H1 (cell line): ENCODE data around the gene PIEZO1. TPM values are rescaled to one million over a fixed set of nuclear protein-coding genes. Genes with fewer than 3 reads are reported as not detected.

Source experiments
- EZH2 ChIP-seq: fragments of 200-600 bp; sonication (generic); IDR thresholded peaks from 2 replicates; pipeline ENCODE4 v1.7.1; 2012; ENCODE audit warnings: low read depth, mild to moderate bottlenecking, moderate library complexity, low read length, inconsistent platforms; ENCODE audit not compliant: severe bottlenecking
- KDM1A ChIP-seq: fragments of 200-600, 300-600 bp; sonication (generic); IDR thresholded peaks from 2 replicates; pipeline ENCODE4 v1.7.1; 2016; ENCODE audit warnings: mild to moderate bottlenecking, low read length, borderline replicate concordance
- NANOG ChIP-seq: IDR thresholded peaks from 2 replicates; pipeline ENCODE4 v1.6.1; 2011; ENCODE audit warnings: low read length, low read depth, mild to moderate bottlenecking, inconsistent platforms; ENCODE audit not compliant: insufficient read depth, poor library complexity, severe bottlenecking
- RAD21 ChIP-seq, 2 experiments: IDR thresholded peaks in 1 of 2; conservative IDR thresholded peaks in 1 of 2; 2 replicates each; pipeline ENCODE4 v1.6.1; 2011; ENCODE audit warnings: low read depth in 2 of 2, low read length in 2 of 2, improper control_type of control experiment in 1 of 2, inconsistent platforms in 1 of 2, mild to moderate bottlenecking in 1 of 2, moderate library complexity in 1 of 2
- SUZ12 ChIP-seq: fragments of 200-600 bp; sonication (generic); IDR thresholded peaks from 2 replicates; pipeline ENCODE4 v1.6.1; 2012; ENCODE audit warnings: mild to moderate bottlenecking, inconsistent platforms, low read length, moderate library complexity, mixed read lengths
- polyA plus RNA-seq, 7 experiments: library from polyadenylated mRNA; depleted of rRNA in 3 of 7; stranded (reverse) in 5 of 7; unstranded in 2 of 7; fragments of >200 nt in 5 of 7; fragments of 200-250 nt in 2 of 7; gene quantifications; 1 replicate in 5 of 7; 2 replicates in 1 of 7; 4 replicates in 1 of 7; pipeline versions ENCODE4 v1.2.1 to v1.2.3, GENCODE V29; 2011 to 2013; ENCODE audit warnings: missing spikeins in 2 of 7, mixed read lengths in 2 of 7
- total RNA-seq: library from RNA; stranded (reverse); fragmentation: NEBNext Ultra II Directional; extraction: Animal tissue kit (Norgen Biotek cat#: 25700); gene quantifications from 2 replicates; pipeline ENCODE4 v1.2.1, GENCODE V29; 2021

Gene PIEZO1
- total and polyA plus RNA-seq, 2 of the 8 experiments (the other 6 are each of a cell fraction or from before 2014, with no cell fraction given), result 42.3 to 67.5 TPM

DNA sequence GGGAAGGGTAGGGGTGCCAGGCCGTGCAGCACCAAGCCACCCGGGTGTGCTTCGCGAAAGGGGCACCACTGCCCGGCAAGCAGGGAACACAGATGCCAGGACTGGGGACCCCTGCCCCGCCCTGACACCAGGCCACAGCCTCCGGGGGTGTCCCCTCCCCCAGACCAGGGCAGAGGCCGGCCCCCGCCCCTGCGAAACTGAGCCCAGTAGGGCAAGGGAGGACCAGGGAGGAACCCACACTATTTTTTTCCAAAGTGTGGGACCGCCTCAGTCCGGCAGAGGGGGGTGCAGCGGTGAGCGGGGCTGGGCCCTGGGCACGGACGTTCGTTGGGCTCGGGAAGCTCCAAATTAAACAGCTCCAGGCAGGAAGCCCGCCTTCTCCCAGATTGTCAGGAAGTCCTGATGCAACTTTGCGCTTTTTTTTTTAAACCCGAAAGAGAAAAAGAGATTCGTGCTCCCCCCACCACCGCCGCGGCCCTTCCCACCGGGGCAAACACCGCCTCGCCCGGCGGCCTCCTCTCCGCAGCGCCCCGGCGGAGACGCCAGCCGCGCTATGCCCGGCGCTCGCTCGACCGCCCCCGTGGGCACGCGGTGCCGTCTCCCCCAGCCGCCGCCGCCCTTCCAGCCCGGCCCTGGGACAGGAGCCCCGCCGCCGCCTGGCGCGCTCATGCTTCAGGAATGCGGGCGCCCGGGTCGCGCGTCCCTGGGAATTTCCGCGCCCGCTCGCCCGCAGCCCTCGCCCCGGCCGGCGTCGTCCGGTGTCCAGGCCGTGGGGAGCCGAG, 755 bp downstream of the PIEZO1 start (continued):
- TF ChIP-seq NANOG (no peak), EZH2 (peak; percentile 32), RAD21 (IDR thresholded peaks at IDR 0.05 in 1 of 2, conservative IDR thresholded peaks at IDR 0.05 in 1 of 2; ENCODE audit: low read depth in 2 of 2, low read length in 2 of 2) (peak; percentile 28 to 47; a peak in 2 of 4 replicates), KDM1A (no peak), SUZ12 (no peak)
- TF ChIP-seq, all 59 proteins: peak for 10
